ENCODE results near the gene TMEM219. TPM values are rescaled to one million over a fixed set of nuclear protein-coding genes. Genes with fewer than 3 reads are reported as not detected.
"Not testable (repeated sequence)": the region's sequence is repeated elsewhere in the genome, so short reads cannot be mapped to it uniquely, and the experiment has no call there.

Gene TMEM219
- total RNA-seq, 2 donors from 2014 or later: 73.8 to 78.8 TPM

DNA sequence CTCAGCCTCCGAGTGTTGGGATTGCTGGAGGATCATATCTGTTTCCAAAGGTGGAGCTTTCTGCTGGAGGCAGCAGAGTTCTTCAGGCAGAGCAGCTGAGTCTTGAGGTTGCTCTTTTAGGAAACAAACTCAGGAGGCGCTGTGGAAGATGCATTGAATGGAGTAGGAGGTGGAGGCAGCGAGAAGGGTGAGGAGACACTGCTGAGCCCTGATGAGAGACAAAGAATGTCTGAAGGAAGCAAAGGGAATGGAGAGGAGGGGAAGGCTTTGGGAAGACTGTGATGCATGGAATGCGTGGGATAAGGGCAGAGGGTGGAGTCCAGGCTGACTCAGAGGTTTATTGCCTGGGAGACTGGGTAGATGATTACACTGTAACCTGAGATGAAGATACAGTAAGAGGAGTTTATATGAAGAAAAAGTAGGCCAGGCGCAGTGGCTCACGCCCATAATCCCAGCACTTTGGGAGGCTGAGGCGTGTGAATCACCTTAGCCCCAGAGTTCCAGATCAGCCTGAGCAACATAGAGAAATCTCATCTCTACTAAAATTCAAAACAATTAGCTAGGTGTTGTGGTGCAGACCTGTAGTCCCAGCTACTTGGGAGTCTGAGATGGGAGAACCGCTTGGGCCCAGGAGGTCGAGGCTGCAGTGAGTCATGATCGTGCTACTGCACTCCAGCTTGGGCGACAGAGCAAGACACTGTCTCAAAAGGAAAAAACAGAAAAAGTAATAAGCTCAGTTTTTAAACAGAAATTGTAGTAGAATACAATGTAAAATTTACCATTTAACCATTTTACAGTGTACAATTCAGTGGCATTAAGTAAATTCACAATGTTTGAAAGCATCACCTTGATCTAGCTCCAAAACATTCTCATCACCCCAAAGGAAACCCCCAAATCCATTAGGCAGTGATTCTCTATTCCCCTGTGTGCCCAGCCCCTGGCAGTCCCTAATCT, 17.8 kb upstream of the TMEM219 start:
- peak; percentile 45 for DNase-seq
- ATAC-seq: peak; percentile 74 to 100
- intact Hi-C loops (cut with DNase I): loop anchor here in 1 of 2 donors (10.0 kb wide), 1 partner anchor 59 kb away; no protein-coding TSS in a partner anchor

GRCh38 chr16:29947897-29948296, 14.0 kb upstream of the TMEM219 start:
- intact Hi-C loops (cut with DNase I): loop anchor here in 1 of 2 donors (10.0 kb wide), 1 partner anchor 63 kb away; no protein-coding TSS in a partner anchor
- DNase-seq (no peak), ATAC-seq (no peak)

DNA sequence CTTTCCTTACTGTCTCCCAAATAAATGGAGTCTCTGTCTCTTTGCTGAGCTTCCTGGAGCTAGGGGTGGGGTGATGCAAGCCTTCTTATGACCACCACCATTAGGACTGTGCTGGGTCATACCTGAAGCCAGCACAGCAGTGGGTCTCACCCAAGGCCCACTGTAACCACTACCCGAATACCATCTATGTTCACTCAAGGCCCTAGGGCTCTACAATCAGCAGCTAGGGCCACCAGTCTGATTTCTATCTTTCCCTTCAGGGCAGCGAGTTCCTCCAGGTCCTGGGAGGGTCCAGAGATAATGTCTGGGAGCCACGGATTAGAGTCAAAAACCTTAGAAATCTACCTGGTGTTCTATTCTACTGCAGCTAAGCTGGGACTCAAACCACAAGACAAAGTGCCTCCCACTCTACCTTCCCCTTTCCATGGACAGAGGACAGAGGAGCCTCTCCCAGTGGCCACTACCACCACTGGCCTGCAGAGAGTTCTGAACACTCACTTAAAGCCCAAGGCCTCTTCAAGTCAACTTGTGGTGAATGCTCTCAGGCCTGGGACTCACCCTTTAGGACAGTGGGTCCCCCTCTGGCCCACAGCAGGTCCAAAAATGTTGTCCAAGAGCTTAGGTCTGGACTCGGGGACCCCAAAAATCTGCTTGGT, 10.9 kb upstream of the TMEM219 start:
- intact Hi-C loops (cut with DNase I): no loop called here

GRCh38 chr16:29951625-29952365, 10.1 kb upstream of the TMEM219 start:
- DNase-seq (no peak), ATAC-seq (no peak)
- intact Hi-C loops (cut with DNase I): no loop called here

More for the DNA sequence above, 10.9 kb upstream of the TMEM219 start:
- ATAC-seq (no peak), DNase-seq (no peak)

DNA sequence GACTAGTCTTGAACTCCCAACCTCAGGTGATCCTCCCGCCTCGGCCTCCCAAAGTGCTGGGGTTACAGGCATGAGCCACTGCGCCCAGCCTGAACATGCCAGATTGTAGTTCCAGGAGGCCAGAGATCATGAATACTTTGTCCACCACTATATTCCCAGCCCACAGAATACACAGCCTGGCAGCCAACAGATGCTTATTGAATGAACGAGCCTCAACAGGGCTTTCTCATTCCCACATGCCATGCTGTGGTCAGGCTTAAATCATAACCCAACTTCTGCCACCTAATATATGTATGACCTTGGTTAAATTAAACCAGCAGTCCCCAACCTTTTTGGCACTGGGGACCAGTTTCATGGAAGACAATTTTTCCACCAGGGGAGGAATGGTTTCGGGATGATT, 3.1 kb upstream of the TMEM219 start:
- intact Hi-C loops (cut with DNase I): no loop called here
- no peak for ATAC-seq
- no peak for DNase-seq

GRCh38 chr16:29959293-29959692, 2.6 kb upstream of the TMEM219 start:
- DNase-seq (no peak), ATAC-seq (no peak)
- intact Hi-C loops (cut with DNase I): no loop called here

- intact Hi-C loops (cut with DNase I); ATAC-seq; DNase-seq: not testable (repeated sequence)
These were observed 2.1 kb upstream of the TMEM219 start for GRCh38 chr16:29959821-29960220.

GRCh38 chr16:29961127-29961478, 776 bp upstream of the TMEM219 start:
- DNase-seq: no peak
- no peak for ATAC-seq
- intact Hi-C loops (cut with DNase I): no loop called here

GRCh38 chr16:29962344-29962994, 590 bp downstream of the TMEM219 start:
- ATAC-seq: peak; percentile 49 to 67
- no peak for DNase-seq
- intact Hi-C loops (cut with DNase I): loop anchor here in 1 of 2 donors (2.0 kb wide), 1 partner anchor 34 kb away; the partner anchor contains the start of gene INO80E

DNA sequence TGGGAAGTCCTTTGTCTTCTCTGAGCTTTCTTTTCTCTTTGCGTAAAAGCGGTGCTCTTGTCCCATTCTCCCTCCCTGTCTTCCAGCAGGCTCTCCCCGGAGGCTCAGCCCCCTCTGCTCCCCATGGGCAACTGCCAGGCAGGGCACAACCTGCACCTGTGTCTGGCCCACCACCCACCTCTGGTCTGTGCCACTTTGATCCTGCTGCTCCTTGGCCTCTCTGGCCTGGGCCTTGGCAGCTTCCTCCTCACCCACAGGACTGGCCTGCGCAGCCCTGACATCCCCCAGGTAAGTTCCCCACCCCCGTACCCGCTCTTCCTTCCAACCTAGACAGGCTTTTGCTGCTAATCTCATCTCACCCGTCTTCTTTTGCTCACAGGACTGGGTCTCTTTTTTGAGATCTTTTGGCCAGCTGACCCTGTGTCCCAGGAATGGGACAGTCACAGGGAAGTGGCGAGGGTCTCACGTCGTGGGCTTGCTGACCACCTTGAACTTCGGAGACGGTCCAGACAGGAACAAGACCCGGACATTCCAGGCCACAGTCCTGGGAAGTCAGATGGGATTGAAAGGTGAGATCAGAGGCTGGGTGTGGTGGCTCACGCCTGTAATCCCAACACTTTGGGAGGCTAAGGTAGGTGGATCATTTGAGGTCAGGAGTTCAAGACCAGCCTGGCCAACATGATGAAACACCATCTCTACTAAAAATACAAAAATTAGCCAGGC, 1.3 kb downstream of the TMEM219 start:
- intact Hi-C loops (cut with DNase I): loop anchor here in 1 of 2 donors (2.0 kb wide), 1 partner anchor 34 kb away; the partner anchor contains the start of gene INO80E

DNA sequence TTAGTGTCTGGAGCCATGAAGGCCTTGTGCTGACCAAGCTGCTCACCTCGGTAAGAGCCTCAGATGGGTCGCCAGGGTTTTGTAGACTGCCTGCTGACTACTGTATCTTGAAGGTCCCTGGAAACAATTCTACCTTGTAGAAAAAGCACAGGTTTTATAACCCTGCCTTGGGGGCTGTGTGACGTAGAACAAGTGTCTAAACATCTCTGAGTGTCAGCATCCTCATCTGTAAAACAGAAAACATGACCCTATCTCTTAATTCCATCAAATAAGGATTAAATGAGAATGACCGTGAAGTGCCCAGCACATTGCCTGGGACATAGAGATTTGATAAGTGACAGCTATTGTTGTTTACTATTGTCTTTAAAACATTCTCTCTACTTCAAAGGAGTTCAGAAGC, 6.3 kb downstream of the TMEM219 start:
- no peak for DNase-seq
- intact Hi-C loops (cut with DNase I): no loop called here
- no peak for ATAC-seq

More for the DNA sequence above, 1.3 kb downstream of the TMEM219 start:
- DNase-seq (no peak), ATAC-seq (no peak)

DNA sequence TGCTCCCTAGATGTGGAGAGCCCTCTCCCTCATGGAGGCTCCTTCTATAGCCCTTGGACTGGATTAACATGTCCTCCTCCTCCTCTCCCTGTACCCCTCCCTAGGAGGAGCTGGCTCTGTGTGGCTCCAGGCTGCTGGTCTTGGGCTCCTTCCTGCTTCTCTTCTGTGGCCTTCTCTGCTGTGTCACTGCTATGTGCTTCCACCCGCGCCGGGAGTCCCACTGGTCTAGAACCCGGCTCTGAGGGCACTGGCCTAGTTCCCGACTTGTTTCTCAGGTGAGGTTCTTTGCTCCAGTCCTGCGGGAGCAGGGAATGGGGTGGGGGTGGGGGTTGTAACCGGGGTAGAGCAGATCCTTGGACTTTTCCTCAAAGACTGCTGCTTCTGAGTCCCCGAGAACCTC, 9.4 kb downstream of the TMEM219 start:
- intact Hi-C loops (cut with DNase I): no loop called here
- DNase-seq: no peak
- ATAC-seq: no peak

GRCh38 chr16:29972500-29972899, 10.6 kb downstream of the TMEM219 start:
- intact Hi-C loops (cut with DNase I): no loop called here
- ATAC-seq (no peak), DNase-seq (no peak)

GRCh38 chr16:29972992-29973383, 11.1 kb downstream of the TMEM219 start:
- ATAC-seq (no peak), DNase-seq (no peak)
- intact Hi-C loops (cut with DNase I): no loop called here

DNA sequence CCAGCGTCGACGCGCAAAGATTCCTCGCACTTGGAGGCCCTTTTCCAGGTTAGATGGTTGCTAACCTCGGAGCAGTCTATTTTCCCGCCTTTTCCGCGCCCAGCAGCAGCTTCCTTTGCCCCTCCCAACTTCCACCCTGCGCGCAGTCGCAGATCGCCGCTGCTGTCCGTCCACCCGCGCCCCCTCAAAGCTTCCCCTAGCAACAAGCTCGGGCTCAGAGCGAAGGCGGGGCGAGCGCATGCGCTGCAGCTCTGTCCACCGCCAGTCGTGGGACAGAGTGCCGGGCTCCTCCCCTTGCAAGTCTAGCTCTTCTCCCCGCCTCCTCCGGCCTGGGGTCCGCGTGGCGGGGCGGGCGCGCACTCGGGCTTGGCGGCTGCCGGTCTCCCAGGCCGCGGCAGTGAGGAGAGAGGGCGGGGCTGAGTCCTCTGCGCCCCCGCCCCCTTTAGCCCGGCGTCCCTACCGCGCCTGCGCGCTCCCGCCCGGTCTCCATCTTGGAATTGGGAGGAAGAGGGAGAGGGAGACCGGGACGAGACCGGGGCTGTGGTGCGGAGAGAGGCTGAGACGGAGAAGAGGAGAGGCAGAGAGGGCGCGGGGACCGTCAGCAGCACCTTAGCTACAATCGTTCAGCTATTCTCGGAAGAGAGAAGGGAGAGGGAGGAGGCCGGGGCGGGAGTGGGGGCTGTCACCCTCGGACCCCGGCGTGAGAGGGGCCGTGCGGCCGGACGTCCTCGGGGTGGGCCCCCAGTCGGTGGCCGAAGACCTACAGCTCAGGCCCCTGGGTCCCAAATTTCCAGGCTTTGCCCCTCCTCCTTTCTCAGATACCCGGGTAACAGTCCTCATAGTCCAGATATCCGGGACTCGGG, 11.7 kb downstream of the TMEM219 start, which contains the start of gene TAOK2:
TAOK2 (plus strand) TSS at position 485 of the 863 bp plus-strand sequence. CDS start 3,905 bp downstream, outside the sequence.
- ATAC-seq (peak; percentile 98 to 99), DNase-seq (peak; percentile 99)
- intact Hi-C loops (cut with DNase I): no loop called here

GRCh38 chr16:29974291-29975133, 12.6 kb downstream of the TMEM219 start:
- DNase-seq (peak; percentile 53), ATAC-seq (peak; percentile 7 to 15)
- intact Hi-C loops (cut with DNase I): no loop called here
